AG10803 (cell line): ENCODE measurements around the gene OR11A1.

Experiments
- DNase-seq: peaks from one replicate; pipeline ENCODE4 v3.0.0; 2010; ENCODE audit warnings: low read depth
- H3K4me3 ChIP-seq: 2 replicates; pipeline ENCODE4 v1.5.1; 2011; ENCODE audit warnings: mild to moderate bottlenecking, low read length, control low read depth
- CTCF ChIP-seq: conservative IDR thresholded peaks from 2 replicates; pipeline ENCODE4 v1.5.1; 2011; ENCODE audit warnings: mild to moderate bottlenecking, low read length, control low read depth, inconsistent platforms

Gene OR11A1

GRCh38 chr6:29490552-29490951 lies 33.7 kb upstream of the OR11A1 start:
- no peak overlapping the region for H3K4me3 ChIP-seq
- no peak for DNase-seq
- TF ChIP-seq CTCF: no peak

- no peak overlapping the region for H3K4me3 ChIP-seq
- no peak for DNase-seq
- TF ChIP-seq CTCF: no peak
These were observed 33.2 kb upstream of the OR11A1 start for GRCh38 chr6:29490055-29490454.

- H3K4me3 ChIP-seq: no peak overlapping the region
- no peak for TF ChIP-seq CTCF
- DNase-seq: no peak
These were observed 32.4 kb upstream of the OR11A1 start for GRCh38 chr6:29489286-29489685.

- DNase-seq: no peak
- TF ChIP-seq CTCF: no peak
- H3K4me3 ChIP-seq: no peak overlapping the region
These were observed 32.0 kb upstream of the OR11A1 start for GRCh38 chr6:29488874-29489273.

GRCh38 chr6:29487660-29488059 lies 30.8 kb upstream of the OR11A1 start, which contains the start of gene MAS1L:
Gene MAS1L (minus strand): TSS chr6:29487956. CDS start chr6:29487902, 54 bp downstream.
- TF ChIP-seq CTCF: no peak
- H3K4me3 ChIP-seq: no peak within 1 kb of the TSS
- DNase-seq: no peak

- no peak overlapping the region for H3K4me3 ChIP-seq
These were observed 30.3 kb upstream of the OR11A1 start for GRCh38 chr6:29487131-29487530.

GRCh38 chr6:29486577-29486976 lies 29.7 kb upstream of the OR11A1 start:
- no peak for TF ChIP-seq CTCF
- no peak overlapping the region for H3K4me3 ChIP-seq
- DNase-seq: no peak

More at GRCh38 chr6:29487131-29487530, 30.3 kb upstream of the OR11A1 start:
- no peak for DNase-seq
- no peak for TF ChIP-seq CTCF
